Effector CD4-positive, alpha-beta T cell (primary cell): ENCODE data around the gene LURAP1L.
"Not testable (repeated sequence)": the region's sequence is repeated elsewhere in the genome, so short reads cannot be mapped to it uniquely, and the experiment has no call there.

Experiments
- DNase-seq: peaks from one replicate; pipeline ENCODE4 v3.0.0-alpha.2; 2020

Gene LURAP1L

DNA sequence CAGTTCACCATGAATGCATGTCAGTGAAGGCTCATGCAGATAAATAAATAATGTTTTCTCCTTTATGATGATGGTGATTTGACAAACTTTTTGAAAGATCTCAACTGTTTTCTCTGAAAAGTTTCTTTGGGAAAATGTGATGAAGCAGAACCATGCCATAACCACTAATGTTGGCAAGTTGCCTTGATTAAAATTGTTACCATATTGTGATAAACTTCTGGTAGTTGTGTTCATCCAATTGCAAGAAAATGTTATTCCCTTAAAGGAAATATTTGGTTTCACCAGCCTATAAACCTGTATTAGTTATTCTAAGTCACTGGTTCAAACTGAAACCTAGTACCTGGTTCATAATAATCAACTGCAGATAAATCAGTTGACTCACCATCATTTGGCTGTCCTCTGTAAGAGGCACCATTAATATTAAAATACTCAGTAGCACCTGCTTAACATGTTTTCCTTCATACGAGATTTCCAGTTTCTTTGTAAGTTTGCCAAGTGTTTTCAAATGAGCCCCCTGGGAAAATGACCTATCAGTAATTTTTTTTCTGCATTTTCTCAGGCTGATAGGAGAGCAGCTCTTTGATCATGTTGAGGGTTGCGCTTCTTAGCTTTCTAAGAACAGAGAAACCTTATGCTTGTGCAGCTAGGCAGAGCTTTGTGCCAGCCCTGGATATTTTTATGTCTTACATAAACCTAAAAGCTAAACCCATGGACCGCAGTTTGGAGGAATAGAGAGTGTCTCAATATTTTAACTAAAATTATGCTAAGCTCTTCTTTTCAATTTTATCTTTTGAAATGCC, 88.0 kb downstream of the LURAP1L start:
- no peak for DNase-seq

DNA sequence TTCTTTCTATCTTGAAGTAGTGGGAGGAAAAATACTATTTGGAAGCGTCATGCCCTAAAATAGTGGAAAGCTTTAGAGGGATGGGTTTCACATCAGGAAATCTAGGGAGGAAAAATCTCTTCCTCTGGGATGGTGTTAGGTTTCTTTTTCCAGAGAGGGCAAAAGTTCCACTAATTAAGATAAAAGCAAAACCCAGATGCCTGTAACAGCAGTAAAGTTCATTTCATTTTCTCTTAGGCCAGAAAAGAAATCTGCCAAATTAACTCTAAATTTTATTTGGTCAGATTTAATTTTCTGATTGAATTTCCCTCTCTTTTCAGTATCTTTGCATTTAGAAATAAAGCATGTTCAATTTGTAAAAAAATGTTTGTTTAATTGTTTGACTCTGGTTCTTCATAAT, 88.8 kb downstream of the LURAP1L start:
- DNase-seq: no peak

DNA sequence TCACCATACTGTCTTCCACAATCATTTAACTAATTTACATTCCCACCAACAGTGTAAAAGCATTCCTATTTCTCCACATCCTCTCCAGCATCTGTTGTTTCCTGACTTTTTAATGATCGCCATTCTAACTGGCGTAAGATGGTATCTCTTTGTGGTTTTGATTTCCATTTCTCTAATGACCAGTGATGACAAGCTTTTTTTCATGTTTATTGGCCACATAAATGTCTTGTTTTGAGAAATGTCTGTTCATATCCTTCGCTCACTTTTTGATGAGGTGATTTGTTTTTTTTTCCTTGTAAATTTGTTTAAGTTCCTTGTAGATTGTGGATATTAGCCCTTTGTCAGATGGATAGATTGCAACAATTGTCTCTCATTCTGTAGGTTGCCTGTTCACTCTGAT, 90.6 kb downstream of the LURAP1L start:
- not testable (repeated sequence) for DNase-seq
